Psoas muscle (tissue), 8 donors: ENCODE data around the gene LHX6. TPM values are rescaled to one million over a fixed set of nuclear protein-coding genes. Genes with fewer than 3 reads are reported as not detected.

Experiments
- ATAC-seq, 4 donors: fragments of 200-7000 bp; cut with Tn5 transposase; one replicate each; pipeline ENCODE4 v1.9.1; 2020; ENCODE audit warnings: moderate library complexity in 3 of 4, mild to moderate bottlenecking in 2 of 4
- DNase-seq, 2 donors: peaks; one replicate each; pipeline ENCODE4 v3.0.0-alpha.2; 2020
- H3K27ac ChIP-seq: fragments of 200-600 bp; one replicate; pipeline ENCODE4 v1.8.0; 2022
- H3K27me3 ChIP-seq, 3 donors: fragments of 200-600 bp in 1 of 3; one replicate each; pipeline versions ENCODE4 v1.6.1 to v1.8.0; 2013 to 2022; ENCODE audit warnings: low read length in 2 of 3, mild to moderate bottlenecking in 2 of 3, moderate library complexity in 1 of 3; ENCODE audit not compliant: insufficient read depth in 3 of 3
- H3K36me3 ChIP-seq, 2 donors: fragments of 200-600 bp in 1 of 2; one replicate each; pipeline versions ENCODE4 v1.6.1 to v1.8.0; 2013 to 2022; ENCODE audit warnings: low read depth in 1 of 2, mild to moderate bottlenecking in 1 of 2, moderate library complexity in 1 of 2; ENCODE audit not compliant: insufficient read depth in 1 of 2
- H3K4me1 ChIP-seq: fragments of 200-600 bp; one replicate; pipeline ENCODE4 v1.8.0; 2022
- H3K4me3 ChIP-seq: fragments of 200-600 bp; one replicate; pipeline ENCODE4 v1.8.0; 2022; ENCODE audit warnings: mild to moderate bottlenecking
- H3K9me3 ChIP-seq: fragments of 200-600 bp; one replicate; pipeline ENCODE4 v1.8.0; 2022
- CTCF ChIP-seq: fragments of 200-600 bp; IDR thresholded peaks from one replicate; pipeline ENCODE4 v1.8.0; 2022; ENCODE audit warnings: antibody characterized with exemption
- WGBS, 3 donors: extraction: QIAGEN DNeasy Blood & Tissue Kit; methylation state at CpG; one replicate each; pipeline versions ENCODE4 v1.1.6 to v1.1.7; 2013; 5-methylcytosine and 5-hydroxymethylcytosine counted together
- intact Hi-C, 2 donors: fragments of 100-400 bp; cut with DNase I; formaldehyde crosslinking; loops; one replicate each; pipeline versions ENCODE4 v1.11.0 to v1.14.2; 2022
- polyA plus RNA-seq, 3 donors: library from polyadenylated mRNA; stranded (reverse); fragments of 200-250 nt; gene quantifications; one replicate each; pipeline ENCODE4 v1.2.3, GENCODE V29; 2013
- total RNA-seq, 4 donors: library from RNA; stranded (reverse); fragmentation: NEBNext Ultra II Directional in 2 of 4; extraction: Animal tissue kit (Norgen Biotek cat#: 25700) in 2 of 4; gene quantifications; one replicate each; pipeline versions ENCODE4 v1.2.1 to v1.2.4, GENCODE V29; 2021 to 2023
- donor health status: healthy with polysubstance abuse.
- donor health status: DM: no; HTN: no; CAD: no; lungs with moderate emphysema.
- donor health status: Bipolar disorder and iron deficiency.
- donor health status: healthy.
- donor health status: DM: yes; HTN: yes; CAD: no.
- donor health status: DM: no; HTN: no; CAD: no.
- donor health status: DM: no; HTN: no; CAD: no.
- donor health status: DM: yes; HTN: yes; CAD: no.

Gene LHX6
- total and polyA plus RNA-seq, 7 donors: 1.00 to 6.0 (median 2.4) TPM

DNA sequence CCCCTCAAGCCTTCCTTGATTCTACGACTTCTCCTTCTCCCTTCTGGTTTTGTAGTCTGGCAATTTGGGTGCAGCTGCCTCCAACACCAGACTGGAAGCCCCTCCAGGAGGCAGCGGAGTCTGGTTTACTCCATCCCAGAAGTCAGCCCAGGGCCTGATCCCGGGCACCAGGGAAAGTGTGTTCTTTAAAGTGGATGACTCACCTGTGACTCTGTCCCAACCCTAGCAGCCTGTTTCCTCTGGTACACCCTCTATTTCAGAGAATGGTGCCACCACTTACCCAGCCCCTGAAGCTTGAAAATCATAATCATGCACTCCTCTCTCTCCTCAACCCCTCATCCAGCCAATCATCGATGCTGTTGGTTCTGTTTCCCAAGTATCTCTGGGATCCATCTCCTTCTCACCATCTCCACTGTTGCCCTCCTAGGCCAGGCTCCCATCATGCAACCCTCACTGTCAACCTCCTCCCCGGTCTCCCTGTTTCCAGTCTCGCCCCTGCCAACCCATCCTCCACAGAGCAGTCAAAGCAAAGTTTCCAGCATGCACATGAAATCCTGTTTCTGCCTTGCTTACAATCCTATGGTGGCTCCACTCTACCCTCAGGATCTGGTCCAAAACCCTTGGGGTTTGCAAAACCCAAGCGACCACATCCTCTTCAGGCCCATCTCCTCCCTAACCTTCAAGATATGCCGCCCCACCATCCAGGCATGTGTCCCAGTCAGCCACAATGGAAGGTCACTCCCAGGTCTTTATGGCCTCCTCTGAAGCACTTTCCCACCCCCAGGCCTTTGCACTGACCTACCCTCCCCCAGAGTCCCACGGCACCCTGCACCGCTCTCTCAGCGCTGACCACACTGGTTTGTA is 10.5 kb downstream of the LHX6 start:
- no peak for TF ChIP-seq CTCF
- H3K27me3 ChIP-seq: peaks cover 0 to 94% (median 32%) of the 10 kb centered on the region in 3 donors
- ATAC-seq: peak; percentile 2 to 12 (median 2)
- H3K4me1 ChIP-seq: peaks cover 20% of the 10 kb centered on the region
- no peak overlapping the region for H3K27ac ChIP-seq
- no peak for DNase-seq
- H3K4me3 ChIP-seq: peak overlapping the region; percentile 51
- no peaks in the 10 kb centered on the region for H3K9me3 ChIP-seq
- no peaks in the 10 kb centered on the region for H3K36me3 ChIP-seq
- 73 to 78% (median 76%) methylated on average over 11 of the region's 11 CpGs for WGBS, 3 donors
- intact Hi-C loops: loop anchor here in 1 of 2 donors (10.0 kb wide), 1 partner anchor 126 kb away; no protein-coding TSS in a partner anchor

DNA sequence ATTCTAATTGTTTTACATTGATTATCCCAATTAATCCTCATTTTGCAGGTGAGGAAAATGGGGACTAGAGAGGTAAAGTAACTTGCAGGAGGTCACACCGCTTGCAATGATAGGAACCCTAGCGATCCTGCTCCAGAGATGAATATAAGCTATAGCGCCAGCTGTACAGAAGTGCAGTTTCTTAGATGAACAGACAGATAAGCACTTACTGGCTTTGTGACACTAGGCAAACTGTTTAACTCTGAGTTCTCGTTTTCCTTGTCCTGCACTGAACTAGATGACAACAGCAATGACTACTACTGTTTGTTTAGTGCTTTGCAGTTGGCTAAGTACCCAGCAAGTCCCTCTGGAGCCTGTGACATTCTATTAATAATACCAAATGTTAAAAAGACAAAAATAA is 11.1 kb downstream of the LHX6 start:
- Histone ChIP-seq H3K4me3 (no peak overlapping the region), H3K27me3 (peaks cover 0 to 96% (median 35%) of the 10 kb centered on the region in 3 donors), H3K36me3 (no peaks in the 10 kb centered on the region), H3K27ac (no peak overlapping the region), H3K9me3 (no peaks in the 10 kb centered on the region), H3K4me1 (peaks cover 20% of the 10 kb centered on the region)
- intact Hi-C loops: loop anchor here in 1 of 2 donors (10.0 kb wide), 1 partner anchor 127 kb away; no protein-coding TSS in a partner anchor
- TF ChIP-seq CTCF: no peak
- DNase-seq (no peak), ATAC-seq (no peak)
- 86 to 96% (median 87%) methylated on average over 4 of the region's 4 CpGs for WGBS, 3 donors

- Histone ChIP-seq H3K27ac (no peak overlapping the region), H3K4me3 (no peak overlapping the region), H3K4me1 (peaks cover 20% of the 10 kb centered on the region), H3K9me3 (no peaks in the 10 kb centered on the region), H3K27me3 (peaks cover 0 to 96% (median 36%) of the 10 kb centered on the region in 3 donors), H3K36me3 (no peaks in the 10 kb centered on the region)
- 83 to 89% (median 85%) methylated on average over 32 to 35 of the region's 35 CpGs for WGBS, 3 donors
- ATAC-seq (no peak), DNase-seq (no peak)
- no peak for TF ChIP-seq CTCF
- intact Hi-C loops: loop anchor here in 1 of 2 donors (10.0 kb wide), 1 partner anchor 128 kb away; no protein-coding TSS in a partner anchor
Measured at GRCh38 chr9:122216798-122217418, 11.8 kb downstream of the LHX6 start.

- Histone ChIP-seq H3K9me3 (no peaks in the 10 kb centered on the region), H3K27me3 (peaks cover 0 to 95% (median 33%) of the 10 kb centered on the region in 3 donors), H3K27ac (no peak overlapping the region), H3K4me1 (peaks cover 20% of the 10 kb centered on the region), H3K36me3 (no peaks in the 10 kb centered on the region), H3K4me3 (no peak overlapping the region)
- no peak for TF ChIP-seq CTCF
- intact Hi-C loops: loop anchor here in 1 of 2 donors (10.0 kb wide), 1 partner anchor 129 kb away; no protein-coding TSS in a partner anchor
- no peak for ATAC-seq
- DNase-seq: no peak
- 85 to 87% (median 86%) methylated on average over 4 of the region's 4 CpGs for WGBS, 3 donors
Measured at GRCh38 chr9:122216138-122216797, 12.5 kb downstream of the LHX6 start.
